Neural progenitor cell (in vitro differentiated cells): ENCODE results near the gene ABHD3. TPM values are rescaled to one million over a fixed set of nuclear protein-coding genes. Genes with fewer than 3 reads are reported as not detected.
"Not testable (repeated sequence)": the region's sequence is repeated elsewhere in the genome, so short reads cannot be mapped to it uniquely, and the experiment has no call there.

ENCODE experiments used
- DNase-seq: peaks from one replicate; pipeline ENCODE4 v3.0.0-alpha.2; 2016; ENCODE audit warnings: low spot score
- H2AFZ ChIP-seq: fragments of 200-600 bp; sonication (generic); replicated peaks from 2 replicates; pipeline ENCODE4 v1.6.1; 2016; ENCODE audit warnings: antibody characterized with exemption
- H3F3A ChIP-seq: fragments of 200-600 bp; sonication (generic); 2 replicates; pipeline ENCODE4 v1.6.1; 2016; ENCODE audit warnings: antibody characterized with exemption, low read depth
- H3K27ac ChIP-seq: fragments of 200-600 bp; sonication (generic); 2 replicates; pipeline ENCODE4 v1.5.1; 2016; ENCODE audit warnings: mild to moderate bottlenecking
- H3K27me3 ChIP-seq: fragments of 200-600 bp; sonication (generic); 2 replicates; pipeline ENCODE4 v1.6.1; 2016; ENCODE audit warnings: mild to moderate bottlenecking, moderate library complexity
- H3K36me3 ChIP-seq: fragments of 200-600 bp; sonication (generic); 2 replicates; pipeline ENCODE4 v1.5.1; 2016
- H3K4me1 ChIP-seq: fragments of 200-600 bp; sonication (generic); 2 replicates; pipeline ENCODE4 v1.6.1; 2016; ENCODE audit warnings: mixed run types
- H3K4me2 ChIP-seq: fragments of 200-600 bp; sonication (generic); 2 replicates; pipeline ENCODE4 v1.6.1; 2016
- H3K4me3 ChIP-seq: fragments of 200-600 bp; sonication (generic); 2 replicates; pipeline ENCODE4 v1.5.1; 2016
- H3K79me2 ChIP-seq: fragments of 200-600 bp; sonication (generic); 2 replicates; pipeline ENCODE4 v1.6.1; 2016; ENCODE audit warnings: low read depth
- H3K9ac ChIP-seq: fragments of 200-600 bp; sonication (generic); 2 replicates; pipeline ENCODE4 v1.6.1; 2016
- H3K9me3 ChIP-seq: fragments of 200-600 bp; sonication (generic); 2 replicates; pipeline ENCODE4 v1.5.1; 2016; ENCODE audit warnings: low read depth
- H4K20me1 ChIP-seq: fragments of 200-600 bp; sonication (generic); 2 replicates; pipeline ENCODE4 v1.6.1; 2016; ENCODE audit warnings: low read depth
- H3K27ac Mint-ChIP-seq: 3 replicates; pipeline ENCODE4 v1.8.0; 2021; ENCODE audit warnings: mixed read lengths
- H3K27me3 Mint-ChIP-seq: 2 replicates; pipeline ENCODE4 v1.8.0; 2022; ENCODE audit warnings: low read depth, mild to moderate bottlenecking, inconsistent platforms, moderate library complexity, mixed read lengths; ENCODE audit not compliant: insufficient read depth
- H3K36me3 Mint-ChIP-seq: 3 replicates; pipeline ENCODE4 v1.8.0; 2021; ENCODE audit warnings: mixed read lengths
- H3K4me1 Mint-ChIP-seq: 3 replicates; pipeline ENCODE4 v1.8.0; 2021; ENCODE audit warnings: mixed read lengths
- H3K4me3 Mint-ChIP-seq: 3 replicates; pipeline ENCODE4 v1.8.0; 2021; ENCODE audit warnings: mild to moderate bottlenecking, moderate library complexity, mixed read lengths
- H3K9me3 Mint-ChIP-seq: 3 replicates; pipeline ENCODE4 v1.8.0; 2020; ENCODE audit warnings: mixed read lengths
- CTCF ChIP-seq: fragments of 200-600 bp; sonication (generic); IDR thresholded peaks from 2 replicates; pipeline ENCODE4 v1.5.1; 2017; ENCODE audit warnings: antibody characterized with exemption, mild to moderate bottlenecking
- EZH2 ChIP-seq: fragments of 200-600 bp; sonication (generic); IDR thresholded peaks from 2 replicates; pipeline ENCODE4 v1.6.1; 2017; ENCODE audit warnings: antibody characterized with exemption, mild to moderate bottlenecking, moderate library complexity
- EZH2phosphoT487 ChIP-seq: fragments of 200-600 bp; sonication (generic); IDR thresholded peaks from 2 replicates; pipeline ENCODE4 v1.6.1; 2017; ENCODE audit warnings: antibody characterized with exemption
- total RNA-seq: library from RNA; depleted of rRNA; stranded (reverse); fragments of >200 nt; gene quantifications from 2 replicates; pipeline ENCODE4 v1.2.3, GENCODE V29; 2015; ENCODE audit warnings: low replicate concordance

Gene ABHD3
- total RNA-seq, 1 donor from 2014 or later = 21.0 TPM

GRCh38 chr18:21693322-21693721, 11.3 kb downstream of the ABHD3 start:
- Mint-ChIP-seq H3K9me3 (peaks cover 14% of the 10 kb centered on the region), H3K4me3 (no peak overlapping the region), H3K36me3 (peaks cover 21% of the 10 kb centered on the region), H3K4me1 (no peaks in the 10 kb centered on the region), H3K27ac (no peak overlapping the region), H3K27me3 (no peaks in the 10 kb centered on the region)
- H4K20me1 ChIP-seq = no peaks in the 10 kb centered on the region
- H3F3A ChIP-seq = no peaks in the 10 kb centered on the region
- H3K4me3 ChIP-seq = no peak overlapping the region
- no peak for DNase-seq
- TF ChIP-seq CTCF = no peak
- no peak for TF ChIP-seq EZH2phosphoT487
- TF ChIP-seq EZH2 = no peak
- H3K79me2 ChIP-seq = no peaks in the 10 kb centered on the region
- peaks cover 3% of the 10 kb centered on the region for H3K9me3 ChIP-seq
- H2AFZ ChIP-seq = no peak overlapping the region
- H3K27ac ChIP-seq = no peak overlapping the region
- no peak overlapping the region for H3K9ac ChIP-seq
- H3K4me1 ChIP-seq = no peaks in the 10 kb centered on the region
- H3K36me3 ChIP-seq = peaks cover 4% of the 10 kb centered on the region
- H3K4me2 ChIP-seq = no peak overlapping the region
- no peaks in the 10 kb centered on the region for H3K27me3 ChIP-seq

- Histone ChIP-seq H3K36me3 (peaks cover 4% of the 10 kb centered on the region), H3F3A (no peaks in the 10 kb centered on the region), H3K4me1 (no peaks in the 10 kb centered on the region), H3K9ac (no peak overlapping the region), H3K27me3 (no peaks in the 10 kb centered on the region), H3K4me2 (no peak overlapping the region), H3K4me3 (no peak overlapping the region), H2AFZ (no peak overlapping the region), H4K20me1 (no peaks in the 10 kb centered on the region), H3K27ac (no peak overlapping the region), H3K9me3 (peaks cover 3% of the 10 kb centered on the region), H3K79me2 (no peaks in the 10 kb centered on the region)
- Mint-ChIP-seq H3K4me1 (peaks cover 9% of the 10 kb centered on the region), H3K27me3 (no peaks in the 10 kb centered on the region), H3K27ac (no peak overlapping the region), H3K9me3 (peaks cover 14% of the 10 kb centered on the region), H3K4me3 (no peak overlapping the region), H3K36me3 (peaks cover 18% of the 10 kb centered on the region)
- no peak for DNase-seq
- TF ChIP-seq EZH2phosphoT487 = no peak
- no peak for TF ChIP-seq EZH2
- no peak for TF ChIP-seq CTCF
Observed at GRCh38 chr18:21689736-21690135, 14.8 kb downstream of the ABHD3 start.

- Histone ChIP-seq H3K4me1 (peaks cover 18% of the 10 kb centered on the region), H3K4me2 (no peak overlapping the region), H2AFZ (peak overlapping the region; percentile 1), H3F3A (peaks cover 17% of the 10 kb centered on the region), H3K9me3 (peaks cover 3% of the 10 kb centered on the region), H4K20me1 (peaks cover 4% of the 10 kb centered on the region), H3K9ac (no peak overlapping the region), H3K27ac (no peak overlapping the region), H3K36me3 (peaks cover 3% of the 10 kb centered on the region), H3K4me3 (no peak overlapping the region), H3K79me2 (no peaks in the 10 kb centered on the region), H3K27me3 (no peaks in the 10 kb centered on the region)
- no peak for DNase-seq
- Mint-ChIP-seq H3K36me3 (peaks cover 17% of the 10 kb centered on the region), H3K4me1 (peaks cover 14% of the 10 kb centered on the region), H3K9me3 (peaks cover 13% of the 10 kb centered on the region), H3K4me3 (no peak overlapping the region), H3K27ac (no peak overlapping the region), H3K27me3 (no peaks in the 10 kb centered on the region)
- no peak for TF ChIP-seq CTCF
- no peak for TF ChIP-seq EZH2
- TF ChIP-seq EZH2phosphoT487 = no peak
Observed at GRCh38 chr18:21686282-21687105, 18.1 kb downstream of the ABHD3 start.

- H3K27me3 Mint-ChIP-seq, H3K36me3 ChIP-seq, H3K27ac Mint-ChIP-seq, H3K4me3 ChIP-seq, DNase-seq, H4K20me1 ChIP-seq, H3K9ac ChIP-seq, H2AFZ ChIP-seq, H3K27me3 ChIP-seq, H3K27ac ChIP-seq, H3K4me3 Mint-ChIP-seq, H3K79me2 ChIP-seq, H3K9me3 ChIP-seq, H3K4me2 ChIP-seq: not testable (repeated sequence)
- Mint-ChIP-seq H3K9me3 (peaks cover 12% of the 10 kb centered on the region), H3K36me3 (peaks cover 14% of the 10 kb centered on the region), H3K4me1 (peaks cover 14% of the 10 kb centered on the region)
- H3K4me1 ChIP-seq = peaks cover 18% of the 10 kb centered on the region
- H3F3A ChIP-seq = peaks cover 17% of the 10 kb centered on the region
Observed at GRCh38 chr18:21685556-21685981, 19.0 kb downstream of the ABHD3 start.
